ENCODE data around the gene VMP1. TPM values are rescaled to one million over a fixed set of nuclear protein-coding genes. Genes with fewer than 3 reads are reported as not detected.

VMP1 gene
- 107 and 110 TPM in 2 replicates for total RNA-seq (2021)
- percentile 84 among the genes with signal in this experiment for Bru-seq, nascent RNA
- BruChase-seq, experiment 1, labeled RNA remaining after a 2-hour chase: percentile 79 among the genes with signal in this experiment
- percentile 83 among the genes with signal in this experiment for BruChase-seq, experiment 2, labeled RNA remaining after a 6-hour chase
- long read RNA-seq, full-length matches to known transcripts: 224 of 285 reads
- long read RNA-seq, partial matches to known transcripts: 5 of 285 reads
- long read RNA-seq, other reads (novel, unspliced or antisense): 56 of 285 reads

DNA sequence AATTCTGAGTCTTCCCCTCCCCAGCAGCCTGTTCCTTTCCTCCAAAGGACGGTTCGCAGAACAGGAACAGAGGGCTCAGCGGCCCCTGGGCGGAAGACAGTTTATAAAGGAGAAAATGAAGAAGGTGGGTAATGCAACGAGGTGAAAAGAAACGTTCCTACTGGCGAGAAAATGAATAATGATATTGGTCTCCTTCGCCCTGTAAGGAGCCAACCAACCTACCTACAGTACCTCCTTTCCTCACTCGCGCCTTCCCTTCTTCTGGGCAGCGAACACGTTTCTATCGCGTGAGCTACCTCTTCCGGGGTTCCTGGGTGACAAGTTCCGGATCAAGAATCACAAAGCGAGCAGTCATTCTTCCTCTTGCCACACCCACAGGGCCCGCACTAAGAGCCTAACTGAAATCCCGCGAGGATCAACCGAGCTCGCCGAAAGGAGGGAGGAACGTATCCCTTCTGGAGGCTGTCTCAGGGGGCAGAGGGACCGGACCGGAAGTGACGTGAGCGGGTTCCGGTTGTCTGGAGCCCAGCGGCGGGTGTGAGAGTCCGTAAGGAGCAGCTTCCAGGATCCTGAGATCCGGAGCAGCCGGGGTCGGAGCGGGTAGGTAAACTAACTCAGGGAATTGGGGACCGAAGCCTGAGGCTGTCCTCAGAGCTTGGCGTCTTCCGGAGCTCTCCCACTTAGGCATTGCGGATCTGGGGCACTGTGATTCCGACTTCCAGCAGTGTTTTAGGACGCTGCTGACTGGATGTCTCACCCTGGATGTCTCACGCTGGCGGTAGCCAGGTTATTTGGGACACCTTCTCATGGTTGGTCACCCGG is at the start of gene VMP1, which contains the start of gene PTRH2:
TSS of gene VMP1 (plus strand) at position 506 of the 822 bp plus-strand sequence. CDS start 23,793 bp downstream, outside the sequence.
TSS of gene PTRH2 (minus strand) at position 282 of the 822 bp plus-strand sequence. CDS start 9,452 bp downstream, outside the sequence.
- intact Hi-C loops (cut with micrococcal nuclease; ENCODE audit: unreplicated experiment): loop anchor here (5.0 kb wide), 1 partner anchor 140 kb away; the partner anchor contains the start of gene DHX40

DNA sequence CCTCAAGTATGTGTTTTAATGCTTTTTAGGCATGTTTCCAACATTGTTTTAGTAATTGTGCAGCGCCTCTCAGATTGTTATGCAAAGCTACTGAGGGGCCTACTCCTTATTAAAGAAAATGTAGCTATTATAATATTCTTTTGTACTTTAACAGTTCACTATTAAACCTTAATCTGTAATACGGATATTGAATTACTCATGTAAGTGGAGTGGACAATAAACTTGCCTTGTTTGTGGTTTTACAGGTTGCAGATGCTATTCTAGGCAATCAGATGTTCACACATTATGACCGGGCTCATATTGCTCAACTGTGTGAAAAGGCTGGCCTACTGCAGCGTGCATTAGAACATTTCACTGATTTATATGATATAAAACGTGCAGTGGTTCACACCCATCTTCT is 41.2 kb upstream of the VMP1 start:
- peaks cover 98% of the 10 kb centered on the region for H3K36me3 ChIP-seq (ENCODE audit: insufficient read depth, low read length, poor library complexity, severe bottlenecking)

More for the DNA sequence above, at the start of gene VMP1, which contains the start of gene PTRH2:
- ChIA-PET POLR2A (ENCODE audit: low non-redundant PET) (no interaction called here), CTCF (interaction anchor here (0.6 kb wide), 3 partner anchors 18 to 147 kb away, joined by 4 to 8 read pairs (median 7); no protein-coding TSS in a partner anchor)
- DNase-seq (ENCODE audit: low spot score): peak; percentile 100
- BruUV-seq (replicated peaks): no TSS peak
- Histone ChIP-seq H3K27ac (ENCODE audit: low read depth, low read length, poor library complexity, severe bottlenecking) (peak within 1 kb of the TSS; percentile 85), H3K27me3 (replicated peaks; ENCODE audit: insufficient read depth, low read depth, low read length, poor library complexity) (no peaks in the 10 kb centered on the region), H3K9me3 (ENCODE audit: low read depth, low read length, poor library complexity, severe bottlenecking) (no peaks in the 10 kb centered on the region), H3K4me3 (ENCODE audit: low read depth, low read length, poor library complexity, severe bottlenecking) (peak within 1 kb of the TSS; percentile 95), H3K4me1 (ENCODE audit: insufficient read depth, low read length, poor library complexity, severe bottlenecking) (peaks cover 26% of the 10 kb centered on the region), H3K36me3 (ENCODE audit: insufficient read depth, low read length, poor library complexity, severe bottlenecking) (peaks cover 14% of the 10 kb centered on the region)
- TF ChIP-seq EZH2 (IDR thresholded peaks at IDR 0.05; ENCODE audit: borderline replicate concordance, low read depth, low read length, poor library complexity, severe bottlenecking): no peak
- TF ChIP-seq, protein P1, sequence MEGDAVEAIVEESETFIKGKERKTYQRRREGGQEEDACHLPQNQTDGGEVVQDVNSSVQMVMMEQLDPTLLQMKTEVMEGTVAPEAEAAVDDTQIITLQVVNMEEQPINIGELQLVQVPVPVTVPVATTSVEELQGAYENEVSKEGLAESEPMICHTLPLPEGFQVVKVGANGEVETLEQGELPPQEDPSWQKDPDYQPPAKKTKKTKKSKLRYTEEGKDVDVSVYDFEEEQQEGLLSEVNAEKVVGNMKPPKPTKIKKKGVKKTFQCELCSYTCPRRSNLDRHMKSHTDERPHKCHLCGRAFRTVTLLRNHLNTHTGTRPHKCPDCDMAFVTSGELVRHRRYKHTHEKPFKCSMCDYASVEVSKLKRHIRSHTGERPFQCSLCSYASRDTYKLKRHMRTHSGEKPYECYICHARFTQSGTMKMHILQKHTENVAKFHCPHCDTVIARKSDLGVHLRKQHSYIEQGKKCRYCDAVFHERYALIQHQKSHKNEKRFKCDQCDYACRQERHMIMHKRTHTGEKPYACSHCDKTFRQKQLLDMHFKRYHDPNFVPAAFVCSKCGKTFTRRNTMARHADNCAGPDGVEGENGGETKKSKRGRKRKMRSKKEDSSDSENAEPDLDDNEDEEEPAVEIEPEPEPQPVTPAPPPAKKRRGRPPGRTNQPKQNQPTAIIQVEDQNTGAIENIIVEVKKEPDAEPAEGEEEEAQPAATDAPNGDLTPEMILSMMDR (conservative IDR thresholded peaks at IDR 0.05; ENCODE audit: low read depth, low read length): no peak

DNA sequence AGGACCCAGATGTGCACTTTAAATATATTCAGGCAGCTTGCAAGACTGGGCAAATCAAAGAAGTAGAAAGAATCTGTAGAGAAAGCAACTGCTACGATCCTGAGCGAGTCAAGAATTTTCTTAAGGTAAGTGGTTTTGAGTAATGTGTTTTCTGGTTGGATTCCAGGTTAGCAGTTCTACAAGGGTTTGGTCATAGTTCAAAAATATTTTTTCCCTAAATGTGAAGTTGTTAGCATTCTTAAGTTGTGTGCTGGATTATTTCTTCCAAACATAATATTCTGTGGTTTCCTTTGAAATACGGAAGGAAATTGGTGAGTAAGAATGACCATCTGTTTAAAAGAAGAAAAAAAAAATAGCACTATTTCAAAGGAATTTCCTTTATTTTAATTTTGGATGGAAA is 38.6 kb upstream of the VMP1 start:
- H3K27me3 ChIP-seq (replicated peaks; ENCODE audit: insufficient read depth, low read depth, low read length, poor library complexity): no peaks in the 10 kb centered on the region
- H3K36me3 ChIP-seq (ENCODE audit: insufficient read depth, low read length, poor library complexity, severe bottlenecking): peaks cover 92% of the 10 kb centered on the region
- no peak for TF ChIP-seq EZH2 (IDR thresholded peaks at IDR 0.05; ENCODE audit: borderline replicate concordance, low read depth, low read length, poor library complexity, severe bottlenecking)
- TF ChIP-seq, protein P1 (conservative IDR thresholded peaks at IDR 0.05; ENCODE audit: low read depth, low read length): no peak
- H3K27ac ChIP-seq (ENCODE audit: low read depth, low read length, poor library complexity, severe bottlenecking): no peak overlapping the region
- H3K9me3 ChIP-seq (ENCODE audit: low read depth, low read length, poor library complexity, severe bottlenecking): no peaks in the 10 kb centered on the region
- intact Hi-C loops (cut with micrococcal nuclease; ENCODE audit: unreplicated experiment): no loop called here
- H3K4me1 ChIP-seq (ENCODE audit: insufficient read depth, low read length, poor library complexity, severe bottlenecking): no peaks in the 10 kb centered on the region
- DNase-seq (ENCODE audit: low spot score): peak; percentile 14
- CTCF ChIA-PET: no interaction called here
- no TSS peak for BruUV-seq (replicated peaks)
- H3K4me3 ChIP-seq (ENCODE audit: low read depth, low read length, poor library complexity, severe bottlenecking): no peak overlapping the region
- POLR2A ChIA-PET (ENCODE audit: low non-redundant PET): no interaction called here

More for the DNA sequence above, 41.2 kb upstream of the VMP1 start:
- no peak overlapping the region for H3K4me3 ChIP-seq (ENCODE audit: low read depth, low read length, poor library complexity, severe bottlenecking)
- DNase-seq (ENCODE audit: low spot score): peak; percentile 36
- H3K9me3 ChIP-seq (ENCODE audit: low read depth, low read length, poor library complexity, severe bottlenecking): no peaks in the 10 kb centered on the region
- H3K4me1 ChIP-seq (ENCODE audit: insufficient read depth, low read length, poor library complexity, severe bottlenecking): no peaks in the 10 kb centered on the region
- ChIA-PET CTCF (no interaction called here), POLR2A (ENCODE audit: low non-redundant PET) (no interaction called here)
- H3K27me3 ChIP-seq (replicated peaks; ENCODE audit: insufficient read depth, low read depth, low read length, poor library complexity): no peaks in the 10 kb centered on the region
- H3K27ac ChIP-seq (ENCODE audit: low read depth, low read length, poor library complexity, severe bottlenecking): no peak overlapping the region
- no TSS peak for BruUV-seq (replicated peaks)
- TF ChIP-seq, protein P1 (conservative IDR thresholded peaks at IDR 0.05; ENCODE audit: low read depth, low read length): no peak
- no peak for TF ChIP-seq EZH2 (IDR thresholded peaks at IDR 0.05; ENCODE audit: borderline replicate concordance, low read depth, low read length, poor library complexity, severe bottlenecking)
- intact Hi-C loops (cut with micrococcal nuclease; ENCODE audit: unreplicated experiment): no loop called here

Measured in A673 (cell line).